GM18861 (cell line): Measurements from ENCODE around the gene KSR1.

Experiments used
- ATAC-seq: cut with Tn5 transposase; IDR thresholded peaks from one replicate; pipeline ENCODE4 v1.9.1; 2021; ENCODE audit not compliant: unreplicated experiment

The KSR1 gene

DNA sequence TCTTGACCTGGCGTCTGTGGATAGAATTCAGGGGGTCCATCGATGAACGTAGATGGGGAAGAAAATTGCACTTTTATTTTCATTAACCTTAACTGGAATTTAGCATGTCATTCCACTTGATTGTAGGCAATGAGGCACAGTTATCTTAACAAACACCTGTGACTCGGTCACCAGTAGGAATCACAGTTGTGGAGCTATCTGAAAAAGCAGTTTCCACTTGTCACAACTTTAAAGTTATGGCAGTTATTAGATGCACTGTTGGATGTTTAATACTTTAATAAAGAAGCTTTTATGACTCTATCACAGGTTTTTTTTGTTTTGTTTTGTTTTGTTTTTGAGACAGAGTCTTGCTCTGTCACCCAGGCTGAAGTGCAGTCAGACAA is 91.0 kb downstream of the KSR1 start:
- no peak for ATAC-seq

DNA sequence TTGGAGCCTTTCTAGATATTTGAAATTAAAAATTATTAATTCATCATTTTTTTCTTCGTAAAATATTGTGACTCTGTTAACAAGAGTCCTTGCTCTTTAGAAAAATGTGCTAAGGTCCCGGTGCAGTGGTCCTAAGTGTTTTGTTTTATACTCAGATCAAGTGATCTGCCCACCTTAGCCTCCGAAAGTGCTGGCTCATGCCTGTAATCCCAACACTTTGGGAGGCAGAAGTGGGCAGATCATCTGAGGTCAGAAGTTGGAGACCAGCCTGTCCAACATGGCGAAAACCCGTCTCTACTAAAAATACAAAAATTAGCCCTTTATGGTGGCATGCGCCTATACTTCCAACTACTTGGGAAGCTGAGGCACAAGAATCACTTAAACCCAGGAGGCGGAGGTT is 92.1 kb downstream of the KSR1 start:
- ATAC-seq, result no peak

DNA sequence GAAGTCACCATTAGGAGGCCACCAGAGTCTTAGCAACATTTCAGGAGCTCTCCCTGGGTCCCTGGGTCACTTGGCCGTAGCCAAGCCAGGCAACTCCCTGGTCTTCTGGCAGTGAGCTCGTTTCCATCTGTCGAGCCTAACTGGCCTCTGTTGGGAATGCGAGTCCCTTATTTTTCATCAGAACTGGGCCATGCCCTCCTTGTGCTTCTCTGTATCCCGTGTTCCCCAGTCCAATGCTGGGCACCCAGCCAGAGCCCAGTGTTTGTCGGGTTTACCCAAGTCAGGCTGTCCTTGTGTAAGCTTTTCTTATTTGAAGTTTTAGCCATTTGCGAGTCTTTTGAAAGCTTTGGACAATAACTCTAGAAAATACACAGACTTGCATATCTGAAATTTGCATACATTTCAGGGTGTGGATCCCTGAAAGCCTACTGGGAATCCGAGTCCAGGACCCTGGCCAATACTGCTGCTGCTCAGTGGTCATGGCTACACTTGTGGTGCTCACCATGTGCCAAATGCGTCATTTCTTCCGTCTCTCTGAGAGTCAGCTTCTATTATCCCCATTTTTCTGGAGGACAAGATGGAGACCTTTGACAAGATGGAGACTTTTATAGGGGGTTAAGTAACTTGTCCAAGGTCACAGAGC is 93.1 kb downstream of the KSR1 start:
- ATAC-seq, result no peak

DNA sequence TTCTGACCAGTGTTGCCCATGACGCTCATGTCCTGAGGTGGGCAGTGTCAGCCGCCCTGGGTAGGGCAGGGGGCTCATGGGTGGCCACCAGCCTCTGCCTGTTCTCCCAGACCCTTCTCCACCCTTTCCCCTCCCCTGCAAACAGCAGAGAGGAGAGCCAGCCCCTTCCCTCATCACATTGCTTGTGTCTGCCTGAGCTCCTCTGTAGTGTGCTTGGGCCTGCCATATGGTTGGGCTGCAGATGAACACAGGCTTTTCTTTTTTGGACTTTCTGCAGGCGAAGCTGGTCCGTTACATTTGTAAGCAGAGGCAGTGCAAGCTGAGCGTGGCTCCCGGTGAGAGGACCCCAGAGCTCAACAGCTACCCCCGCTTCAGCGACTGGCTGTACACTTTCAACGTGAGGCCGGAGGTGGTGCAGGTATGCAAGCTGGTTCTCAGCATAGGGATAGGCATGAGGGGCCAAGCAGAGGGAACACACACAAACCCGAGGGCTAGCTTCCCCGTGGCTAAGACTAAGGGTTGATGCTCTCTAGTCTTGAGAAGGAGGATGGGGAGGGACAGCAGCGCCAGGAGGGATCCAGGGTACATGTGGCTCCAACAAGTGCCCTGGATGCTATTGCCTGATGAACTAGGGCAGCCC is 94.2 kb downstream of the KSR1 start:
- ATAC-seq, result no peak

DNA sequence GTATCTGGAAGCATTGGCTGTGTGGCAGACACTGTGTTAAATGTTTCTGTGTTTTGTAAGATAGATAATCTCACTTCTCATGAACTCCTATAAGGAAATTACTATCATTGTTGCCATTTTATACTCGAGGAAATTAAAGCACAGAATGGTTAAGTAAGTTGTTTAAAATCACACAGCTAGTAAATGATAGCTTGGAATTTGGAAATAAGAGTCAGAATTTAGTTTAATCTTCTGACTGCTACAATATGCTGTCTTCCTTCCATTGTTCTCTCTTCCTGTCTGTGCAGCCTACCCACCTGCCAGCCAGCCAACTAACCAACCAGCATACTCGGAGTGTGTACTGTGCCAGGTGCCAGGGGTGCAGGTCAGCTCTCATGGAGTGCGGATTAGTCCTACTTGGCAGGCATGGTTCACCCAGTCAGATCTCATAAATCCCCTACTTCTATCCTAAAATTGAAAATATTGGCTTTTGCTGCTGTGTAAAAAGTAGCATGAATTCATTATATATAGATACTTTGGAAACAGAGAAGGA is 94.8 kb downstream of the KSR1 start:
- no peak for ATAC-seq

DNA sequence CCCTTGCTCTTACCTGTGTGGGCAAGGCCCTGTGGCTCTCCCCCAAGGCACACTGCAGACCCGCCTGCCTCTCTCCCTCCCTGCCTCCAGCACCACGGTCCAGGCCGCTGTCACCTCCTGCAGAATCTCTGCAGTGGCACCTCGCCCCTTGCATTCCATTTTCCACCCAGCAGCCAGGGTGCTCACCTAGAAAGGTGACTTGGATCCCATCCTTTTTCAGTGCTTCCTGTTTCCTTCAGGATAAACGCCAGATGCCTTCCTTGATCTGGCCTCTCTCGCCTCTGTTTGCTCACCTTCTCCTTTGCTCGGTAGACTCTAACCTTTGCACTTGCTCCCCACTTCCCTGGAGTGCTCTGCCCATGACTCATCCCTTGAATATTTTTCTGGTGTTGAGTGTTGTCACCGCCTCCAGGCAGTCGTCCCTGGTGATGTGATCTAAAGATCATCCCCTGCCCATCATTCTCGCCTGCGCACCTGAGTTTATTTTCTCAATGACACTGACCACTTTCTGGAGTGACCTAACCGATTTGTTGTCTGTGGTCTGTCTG is 95.5 kb downstream of the KSR1 start:
- ATAC-seq, result no peak

DNA sequence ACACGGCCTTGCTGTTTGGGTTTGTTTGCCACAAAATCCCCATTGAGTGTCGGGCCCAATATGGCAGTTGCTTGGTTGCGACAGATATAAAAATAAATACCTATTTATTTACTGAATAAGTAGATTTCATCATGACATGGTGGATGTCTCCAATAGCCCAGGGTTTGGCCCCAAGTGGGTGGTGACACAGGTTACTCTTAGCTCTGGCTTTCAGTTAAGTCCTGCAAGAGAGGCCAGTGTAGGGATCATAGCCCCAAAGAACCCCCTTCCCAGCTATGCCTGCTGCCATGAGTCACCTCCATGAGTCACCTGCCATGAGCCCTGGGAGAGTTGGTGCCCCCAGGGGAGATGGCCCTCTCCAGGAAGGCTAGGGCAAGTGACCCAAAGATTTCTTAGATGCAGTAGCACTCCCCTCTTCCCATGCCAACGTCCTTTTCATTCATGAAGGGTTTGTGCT is 96.1 kb downstream of the KSR1 start:
- ATAC-seq, result no peak

DNA sequence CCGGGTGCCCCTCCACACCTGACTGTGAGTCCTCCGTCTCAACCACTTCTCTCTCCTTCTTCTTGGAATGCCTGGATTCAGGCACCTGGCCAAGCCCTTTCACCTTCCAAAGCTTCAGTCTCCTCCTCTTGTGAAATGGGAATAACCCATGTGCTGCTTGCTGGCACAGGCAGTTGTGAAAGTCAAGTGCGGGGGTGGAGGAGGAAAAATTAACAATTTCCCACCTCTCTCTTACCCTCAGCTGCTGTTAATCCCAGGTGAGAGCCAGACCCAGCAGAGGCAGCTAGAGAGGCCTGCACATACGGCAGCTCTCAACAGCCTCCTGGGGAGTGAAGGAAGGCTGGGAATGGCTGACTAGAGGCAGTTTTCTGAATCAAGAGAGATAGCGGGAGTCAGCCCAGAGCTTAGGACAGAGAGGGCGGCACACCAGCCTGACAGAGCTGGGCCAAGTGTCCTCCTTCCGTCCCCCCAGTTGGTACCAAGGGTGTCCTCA is 96.8 kb downstream of the KSR1 start:
- ATAC-seq, result no peak

DNA sequence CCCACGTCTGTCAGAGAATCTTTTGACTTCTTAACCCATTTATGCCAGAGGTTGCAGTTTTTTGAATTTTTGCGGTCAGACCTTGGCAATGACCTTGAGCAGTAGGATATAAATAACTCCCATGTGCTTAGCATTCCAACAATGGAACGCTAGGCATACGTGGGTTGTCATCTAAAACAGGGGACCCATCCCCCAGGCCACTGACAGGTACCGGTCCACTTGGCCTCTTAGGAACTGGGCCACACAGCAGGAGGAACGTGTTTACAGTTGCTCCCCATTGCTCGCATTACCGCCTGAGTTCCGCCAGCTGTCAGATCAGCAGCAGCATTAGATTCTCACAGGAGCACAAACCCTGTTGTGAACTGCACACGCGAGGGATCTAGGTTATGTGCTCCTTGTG is 97.9 kb downstream of the KSR1 start:
- ATAC-seq, result no peak

DNA sequence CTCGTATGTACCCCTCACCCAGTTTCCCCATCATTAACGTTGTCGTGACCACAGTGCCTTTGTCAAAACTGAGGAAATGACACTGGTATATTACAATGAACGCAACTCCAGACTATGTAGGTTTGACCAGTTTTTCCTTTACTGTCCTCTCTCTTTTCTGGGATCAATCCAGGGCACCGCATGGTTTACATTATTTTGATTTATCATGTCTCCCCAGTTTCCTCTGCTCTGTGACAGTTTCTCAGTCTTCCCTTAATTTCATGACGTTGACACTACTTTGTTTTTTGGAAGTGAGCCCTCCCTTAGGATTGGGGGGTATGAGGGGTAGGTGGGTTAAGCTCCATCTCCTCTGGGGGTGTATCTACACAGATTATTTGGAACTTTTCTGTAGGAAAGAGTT is 98.7 kb downstream of the KSR1 start:
- ATAC-seq, result no peak

DNA sequence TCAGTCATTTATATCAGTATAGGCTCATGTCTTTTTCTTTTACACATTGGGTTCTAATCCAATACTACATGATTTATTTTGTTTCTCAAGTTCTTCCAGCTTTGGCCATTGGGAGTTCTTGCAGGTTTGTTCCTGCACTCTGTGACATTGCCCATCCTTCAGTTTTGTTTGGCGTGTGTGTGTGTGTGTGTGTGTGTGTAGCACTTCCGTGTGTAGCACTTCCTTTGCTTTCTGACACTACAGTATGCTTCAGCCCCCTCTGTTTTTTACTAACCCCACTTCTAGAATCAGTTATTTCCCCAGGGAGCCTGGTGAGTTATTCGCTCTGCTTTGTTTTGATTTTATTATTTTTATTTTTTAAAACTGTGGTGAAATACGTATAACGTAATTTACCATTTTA is 99.1 kb downstream of the KSR1 start:
- ATAC-seq, result no peak

DNA sequence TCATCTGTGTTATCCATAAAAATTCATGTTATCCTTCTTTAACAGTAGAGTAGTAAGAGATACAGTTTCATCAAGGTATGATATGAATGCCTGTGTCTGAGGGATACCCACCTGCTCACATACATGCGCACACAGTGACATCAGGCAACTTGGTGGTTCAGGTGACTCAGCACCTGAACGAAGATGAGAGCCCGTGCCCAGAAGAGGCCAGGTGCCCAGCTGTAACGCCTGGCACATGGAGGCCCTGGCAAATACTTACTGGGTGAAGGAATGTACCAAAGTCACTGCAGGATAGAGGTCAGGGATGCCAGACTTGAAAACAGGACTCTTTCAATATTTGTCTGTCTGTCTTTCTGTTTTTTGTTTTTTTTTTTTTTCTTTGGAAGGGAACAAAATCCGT is 102.1 kb downstream of the KSR1 start:
- ATAC-seq, result no peak

DNA sequence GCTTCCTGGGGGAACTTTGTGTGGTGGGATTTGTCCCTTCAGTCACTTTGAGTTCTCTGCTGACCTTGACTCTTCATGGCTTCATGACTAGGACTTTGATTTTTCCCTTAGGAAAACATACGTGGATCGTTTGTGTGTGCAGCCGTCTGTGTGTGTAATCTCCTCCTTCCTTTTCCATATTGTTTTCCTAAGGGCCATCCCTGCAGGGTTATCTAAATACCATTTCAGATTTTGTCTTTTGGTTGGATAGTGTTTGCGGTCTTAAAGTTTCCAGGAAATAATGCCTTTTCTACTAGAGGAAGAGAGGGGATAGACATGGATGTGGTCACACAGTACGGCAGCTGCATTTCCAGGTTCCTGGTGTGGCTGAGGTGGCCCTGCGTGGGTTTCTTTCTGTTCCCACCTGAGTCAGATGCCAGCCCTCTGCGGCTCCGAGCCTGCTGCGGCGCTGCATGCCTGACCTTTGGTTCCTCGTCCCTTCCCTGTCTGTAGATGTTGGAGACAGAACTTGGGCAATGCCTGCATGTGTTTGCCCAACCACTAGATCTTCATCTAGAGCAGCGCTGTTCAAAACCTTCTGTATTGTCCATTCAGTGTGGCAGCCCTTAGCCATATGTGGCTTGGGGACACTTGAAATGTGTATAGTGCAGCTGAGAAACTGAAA is 102.7 kb downstream of the KSR1 start:
- no peak for ATAC-seq

DNA sequence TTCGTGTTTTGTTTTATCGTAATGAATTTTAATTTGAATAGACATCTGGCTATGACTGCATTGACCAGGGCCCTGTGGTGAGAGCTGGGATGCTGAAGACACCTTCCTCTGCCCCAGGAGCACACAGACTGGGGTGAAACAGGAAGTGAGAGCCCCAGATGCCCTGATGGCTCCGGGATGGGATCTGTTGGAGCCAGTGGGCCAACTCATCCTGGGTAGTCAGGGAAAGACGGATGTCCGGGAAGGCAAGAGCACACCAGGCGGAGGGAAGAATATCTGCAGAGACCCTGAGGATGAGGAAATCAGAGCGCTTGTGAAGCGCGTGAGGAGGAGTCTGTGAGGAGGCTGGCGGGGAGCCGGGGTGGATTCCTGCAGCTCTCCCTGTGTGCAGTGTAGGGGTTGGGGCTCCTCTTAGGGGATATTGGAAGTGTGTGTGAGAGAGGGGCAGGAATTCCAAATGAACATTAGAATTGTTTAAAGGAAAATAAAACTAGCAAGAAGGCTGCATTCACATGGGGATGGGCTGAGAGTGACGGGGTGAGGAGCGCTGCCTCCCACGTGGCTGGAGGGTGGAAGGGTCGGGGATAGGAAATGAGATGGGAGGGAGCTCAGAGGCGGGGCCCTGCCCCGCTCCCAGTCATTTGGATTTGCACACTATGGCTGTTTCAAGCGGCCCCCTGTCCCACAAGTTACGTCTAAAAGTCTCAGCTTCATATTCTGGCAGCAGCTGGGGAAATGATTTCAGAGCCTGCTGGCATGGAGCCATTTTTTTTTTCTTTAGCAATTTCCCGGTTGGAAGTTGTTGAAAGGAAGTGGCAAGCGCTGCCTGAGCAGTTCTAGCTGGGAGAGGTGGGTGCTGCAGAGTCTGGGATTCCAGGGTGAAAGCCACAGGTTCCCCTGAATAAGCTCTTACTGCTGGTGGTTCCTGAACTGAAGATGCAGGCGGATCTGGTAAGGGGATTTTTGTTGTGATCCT is 103.5 kb downstream of the KSR1 start:
- no peak for ATAC-seq

DNA sequence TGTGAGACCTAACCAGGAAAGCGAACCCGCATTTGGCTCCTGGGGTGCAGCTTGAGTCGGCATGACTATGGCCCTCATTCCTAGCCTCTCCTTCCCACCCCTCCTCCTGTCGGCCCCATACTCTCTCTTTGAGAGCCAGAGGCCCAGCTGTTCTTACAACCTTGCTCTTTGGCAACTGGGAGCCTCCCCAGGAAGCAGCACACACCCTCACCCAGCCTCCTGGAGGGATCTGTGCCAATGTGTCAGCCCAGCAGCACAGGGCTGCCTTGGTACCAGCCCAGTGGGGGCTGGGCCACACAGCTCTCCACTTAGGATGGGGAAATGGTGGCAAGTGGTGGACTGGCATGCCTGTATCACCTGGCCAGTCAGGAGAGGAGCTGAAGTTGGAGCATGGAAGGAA is 104.4 kb downstream of the KSR1 start:
- ATAC-seq, result no peak

DNA sequence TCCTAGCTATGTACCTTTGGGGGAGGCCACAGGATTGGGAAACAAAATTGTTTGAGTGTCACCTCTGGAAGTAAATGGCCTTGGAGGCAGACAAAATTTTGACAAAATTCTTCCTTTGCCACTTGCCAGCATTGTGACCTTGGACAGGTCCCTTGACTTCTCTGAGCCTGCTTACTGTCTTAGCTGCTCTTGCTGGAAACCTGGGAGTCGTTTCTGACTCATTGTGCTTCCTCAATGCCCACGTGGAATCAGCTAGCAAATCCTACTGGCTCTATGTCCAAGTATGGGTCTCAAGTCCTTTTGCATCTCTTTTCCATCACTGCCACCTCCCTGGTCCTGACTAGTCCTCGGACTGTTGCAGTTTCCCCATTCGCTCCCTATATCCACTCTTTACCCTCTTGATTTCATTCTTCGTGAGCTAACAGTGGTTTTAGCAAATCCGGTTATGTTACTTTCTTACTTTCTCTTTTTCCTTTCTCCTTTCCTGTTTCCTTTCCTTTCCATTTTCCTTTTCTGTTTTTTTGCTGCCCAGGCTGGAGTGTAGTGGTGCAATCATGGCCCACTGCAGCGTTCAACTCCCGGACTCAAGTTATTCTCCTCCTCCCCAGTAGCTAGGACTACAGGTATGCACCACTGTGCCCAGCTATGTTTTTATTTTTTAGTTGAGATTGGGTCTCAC is 106.7 kb downstream of the KSR1 start:
- no peak for ATAC-seq

DNA sequence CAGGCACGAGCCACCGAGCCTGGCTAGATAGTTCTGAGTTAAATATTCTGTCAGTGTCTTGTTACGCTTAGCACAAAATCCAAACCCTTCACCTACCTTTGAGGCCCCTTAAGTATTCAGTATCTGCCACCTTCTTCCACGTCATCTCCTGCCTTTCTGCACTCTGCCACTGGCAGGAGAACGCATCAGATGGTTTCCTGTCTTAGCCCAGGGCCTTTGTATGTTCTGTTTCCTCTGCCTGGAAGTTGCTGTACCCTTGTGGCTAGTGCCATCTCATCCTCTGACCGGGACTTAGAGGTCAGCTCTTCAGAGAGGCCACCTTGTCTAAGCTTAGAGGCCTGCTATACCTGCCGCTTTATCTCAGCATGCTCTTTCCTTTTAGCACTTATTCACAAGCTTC is 107.3 kb downstream of the KSR1 start:
- no peak for ATAC-seq

DNA sequence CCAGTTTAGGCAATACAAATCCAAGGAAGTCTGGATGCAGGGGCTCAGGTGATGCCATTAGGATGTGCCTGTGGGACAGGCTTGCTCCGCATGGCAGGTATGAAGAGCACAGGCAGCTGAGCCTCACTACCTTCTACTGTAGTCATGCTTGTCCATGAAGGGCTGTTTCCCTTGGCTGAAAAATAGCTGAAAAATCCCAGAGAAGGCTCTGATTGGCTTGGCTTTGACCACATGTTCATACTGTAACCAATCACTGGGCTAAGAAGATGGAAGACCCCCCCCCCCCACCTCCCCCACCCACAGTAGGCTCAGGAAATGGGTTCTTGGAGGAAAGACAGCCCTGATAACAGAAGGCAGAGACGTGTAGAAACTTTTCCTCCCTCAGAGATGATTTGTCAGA is 108.2 kb downstream of the KSR1 start:
- no peak for ATAC-seq

DNA sequence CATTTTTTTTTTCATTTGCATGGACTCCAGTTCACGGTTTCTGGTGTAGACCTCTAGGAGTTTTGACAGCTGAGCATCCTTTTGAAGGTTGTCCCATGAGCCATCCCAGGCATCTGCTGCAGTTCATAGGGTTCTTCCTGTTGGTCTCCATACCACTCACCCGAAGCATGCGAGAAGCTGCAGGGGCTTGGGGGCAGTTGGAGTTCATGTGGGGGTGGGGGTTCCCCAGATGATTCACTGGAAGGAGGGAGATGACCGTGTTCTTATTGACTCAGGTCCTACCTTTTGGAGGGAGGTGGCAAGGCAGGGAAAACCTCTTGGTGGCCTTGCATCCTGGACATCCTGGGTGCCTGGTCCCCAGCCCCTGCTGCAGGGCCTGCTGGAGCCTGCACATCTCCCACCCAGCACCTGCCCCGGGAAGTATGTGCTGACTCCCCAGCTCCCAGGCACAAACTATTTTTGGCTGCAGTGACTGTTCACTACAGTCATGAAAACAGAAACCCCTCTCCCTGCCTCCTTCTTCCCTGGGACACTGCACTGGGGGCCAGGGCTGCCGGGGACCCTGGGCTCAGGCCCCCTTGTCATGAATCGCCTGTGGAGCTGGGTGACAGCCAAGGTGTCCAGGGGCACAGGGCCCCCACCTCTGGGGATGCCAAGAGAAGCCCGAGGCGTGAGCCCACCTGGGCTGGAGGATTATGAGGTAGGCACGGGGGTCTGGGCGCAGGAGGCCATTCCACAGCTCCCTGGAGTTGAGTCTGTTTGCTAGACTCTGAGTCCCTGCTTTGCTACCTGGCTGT is 109.8 kb downstream of the KSR1 start:
- no peak for ATAC-seq
